K562 (cell line): ENCODE data around the gene CENPH. TPM values are rescaled to one million over a fixed set of nuclear protein-coding genes. Genes with fewer than 3 reads are reported as not detected.

ENCODE experiments used
- ARID3B ChIP-seq: fragments of 250-450 bp; sonication (Bioruptor Pico); IDR thresholded peaks from 2 replicates; pipeline ENCODE4 v1.4.0; 2020; ENCODE audit warnings: borderline replicate concordance
- CAMTA2 ChIP-seq: fragments of 250-450 bp; sonication (Bioruptor Pico); conservative IDR thresholded peaks from 2 replicates; pipeline ENCODE4 v1.5.1; 2022
- DDX20 ChIP-seq: fragments of 450-650 bp; IDR thresholded peaks from 2 replicates; pipeline ENCODE4 v1.6.1; 2016; ENCODE audit warnings: missing genetic modification characterization, low read depth, mild to moderate bottlenecking, missing compliant biosample characterization, moderate library complexity
- JUNB ChIP-seq: fragments of 450-650 bp; formaldehyde crosslinking; conservative IDR thresholded peaks from 2 replicates; pipeline ENCODE4 v1.4.0; 2020; ENCODE audit warnings: mild to moderate bottlenecking
- KHSRP ChIP-seq: fragments of 450-650 bp; IDR thresholded peaks from 2 replicates; pipeline ENCODE4 v1.6.1; 2017
- MAFF ChIP-seq: IDR thresholded peaks from 2 replicates; pipeline ENCODE4 v1.6.1; 2012; ENCODE audit warnings: low read length, improper control_type of control experiment
- MCM3 ChIP-seq: fragments of 450-650 bp; IDR thresholded peaks from 2 replicates; pipeline ENCODE4 v1.6.1; 2016
- SMARCA4 ChIP-seq: fragments of 450-650 bp; IDR thresholded peaks from 2 replicates; pipeline ENCODE4 v1.6.1; 2016
- STAG1 ChIP-seq: sonication (generic); formaldehyde crosslinking; IDR thresholded peaks from 2 replicates; pipeline ENCODE4 v1.5.0; 2020; ENCODE audit warnings: missing genetic modification reagents, borderline replicate concordance
- UBTF ChIP-seq, 2 experiments: IDR thresholded peaks; 2 replicates each; pipeline ENCODE4 v1.6.1; 2012; ENCODE audit warnings: improper control_type of control experiment in 2 of 2, low read depth in 2 of 2, low read length in 2 of 2, borderline replicate concordance in 1 of 2
- ZBTB1 ChIP-seq: sonication (generic); formaldehyde crosslinking; IDR thresholded peaks from 2 replicates; pipeline ENCODE4 v1.8.1; 2023; ENCODE audit warnings: missing genetic modification reagents, low read depth, mild to moderate bottlenecking, borderline replicate concordance
- ZEB2 ChIP-seq: fragments of 450-650 bp; IDR thresholded peaks from 2 replicates; pipeline ENCODE4 v1.6.1; 2016
- ZNF253 ChIP-seq: fragments of 250-450 bp; sonication (Bioruptor Pico); conservative IDR thresholded peaks from 2 replicates; pipeline ENCODE4 v1.6.1; 2021; ENCODE audit warnings: mild to moderate bottlenecking
- ZNF395 ChIP-seq: fragments of 200-800 bp; sonication (Bioruptor generic); IDR thresholded peaks from 2 replicates; pipeline ENCODE4 v1.6.1; 2017; ENCODE audit warnings: missing genetic modification characterization, missing compliant biosample characterization
- polyA plus RNA-seq, 8 experiments: library from polyadenylated mRNA; depleted of rRNA in 4 of 8; stranded (reverse) in 5 of 8; unstranded in 3 of 8; fragments of >200 nt; fragmentation: Nextera tagmentation in 2 of 8; fragmentation: Illumina TruSeq in 1 of 8; extraction: Ambion mirVana in 2 of 8; extraction: Trizol in 1 of 8; gene quantifications; 2 replicates each; pipeline versions ENCODE4 v1.2.1 to v1.2.3, GENCODE V29; 2011 to 2014; ENCODE audit warnings: inconsistent platforms in 1 of 8, missing spikeins in 1 of 8
- total RNA-seq, 7 experiments: library from RNA; depleted of rRNA in 6 of 7; stranded (reverse); fragments of >200 nt in 6 of 7; fragmentation: Illumina TruSeq in 2 of 7; extraction: Trizol in 2 of 7; gene quantifications; 2 replicates each; pipeline versions ENCODE4 v1.2.1 to v1.2.3, GENCODE V29; 2011 to 2021; ENCODE audit warnings: low replicate concordance in 1 of 7
- TF ChIP-seq, protein P1 (sequence below): sonication (generic); formaldehyde crosslinking; IDR thresholded peaks from 2 replicates; pipeline ENCODE4 v1.8.0; 2022; ENCODE audit warnings: mild to moderate bottlenecking, missing genetic modification reagents
- TF ChIP-seq, protein P2 (sequence below): sonication (generic); formaldehyde crosslinking; IDR thresholded peaks from 2 replicates; pipeline ENCODE4 v1.8.0; 2022; ENCODE audit warnings: mild to moderate bottlenecking, missing genetic modification reagents

CENPH gene
- total and polyA plus RNA-seq, 9 of the 15 experiments (the other 6 are each of a cell fraction or from before 2014, with no cell fraction given) = 10.5 to 124 (median 74.9) TPM

GRCh38 chr5:69189162-69190086 lies at the start of gene CENPH (continued):
- TF ChIP-seq, protein P1, sequence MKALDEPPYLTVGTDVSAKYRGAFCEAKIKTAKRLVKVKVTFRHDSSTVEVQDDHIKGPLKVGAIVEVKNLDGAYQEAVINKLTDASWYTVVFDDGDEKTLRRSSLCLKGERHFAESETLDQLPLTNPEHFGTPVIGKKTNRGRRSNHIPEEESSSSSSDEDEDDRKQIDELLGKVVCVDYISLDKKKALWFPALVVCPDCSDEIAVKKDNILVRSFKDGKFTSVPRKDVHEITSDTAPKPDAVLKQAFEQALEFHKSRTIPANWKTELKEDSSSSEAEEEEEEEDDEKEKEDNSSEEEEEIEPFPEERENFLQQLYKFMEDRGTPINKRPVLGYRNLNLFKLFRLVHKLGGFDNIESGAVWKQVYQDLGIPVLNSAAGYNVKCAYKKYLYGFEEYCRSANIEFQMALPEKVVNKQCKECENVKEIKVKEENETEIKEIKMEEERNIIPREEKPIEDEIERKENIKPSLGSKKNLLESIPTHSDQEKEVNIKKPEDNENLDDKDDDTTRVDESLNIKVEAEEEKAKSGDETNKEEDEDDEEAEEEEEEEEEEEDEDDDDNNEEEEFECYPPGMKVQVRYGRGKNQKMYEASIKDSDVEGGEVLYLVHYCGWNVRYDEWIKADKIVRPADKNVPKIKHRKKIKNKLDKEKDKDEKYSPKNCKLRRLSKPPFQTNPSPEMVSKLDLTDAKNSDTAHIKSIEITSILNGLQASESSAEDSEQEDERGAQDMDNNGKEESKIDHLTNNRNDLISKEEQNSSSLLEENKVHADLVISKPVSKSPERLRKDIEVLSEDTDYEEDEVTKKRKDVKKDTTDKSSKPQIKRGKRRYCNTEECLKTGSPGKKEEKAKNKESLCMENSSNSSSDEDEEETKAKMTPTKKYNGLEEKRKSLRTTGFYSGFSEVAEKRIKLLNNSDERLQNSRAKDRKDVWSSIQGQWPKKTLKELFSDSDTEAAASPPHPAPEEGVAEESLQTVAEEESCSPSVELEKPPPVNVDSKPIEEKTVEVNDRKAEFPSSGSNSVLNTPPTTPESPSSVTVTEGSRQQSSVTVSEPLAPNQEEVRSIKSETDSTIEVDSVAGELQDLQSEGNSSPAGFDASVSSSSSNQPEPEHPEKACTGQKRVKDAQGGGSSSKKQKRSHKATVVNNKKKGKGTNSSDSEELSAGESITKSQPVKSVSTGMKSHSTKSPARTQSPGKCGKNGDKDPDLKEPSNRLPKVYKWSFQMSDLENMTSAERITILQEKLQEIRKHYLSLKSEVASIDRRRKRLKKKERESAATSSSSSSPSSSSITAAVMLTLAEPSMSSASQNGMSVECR (CRISPR knock-in tag) = peak; percentile 94
- TF ChIP-seq SMARCA4 (peak; percentile 29), ZNF253 (no peak), UBTF (IDR thresholded peaks at IDR 0.05; ENCODE audit: borderline replicate concordance in 1 of 2, low read depth in 2 of 2, low read length in 2 of 2) (peak in 1 of 2 experiments; percentile 66; a peak in 2 of 4 replicates), ZEB2 (0 out of 2 replicates have a peak, but pooled peaks have one; percentile 21), CAMTA2 (no peak), ZBTB1 (CRISPR knock-in tag) (peak; percentile 49; the same call in 1 of the 2 replicates), MAFF (no peak), STAG1 (CRISPR knock-in tag) (no peak), MCM3 (no peak), ARID3B (no peak), KHSRP (no peak), DDX20 (tag) (no peak), ZNF395 (peak; percentile 90), JUNB (CRISPR knock-in tag) (no peak)
- TF ChIP-seq, protein P2, sequence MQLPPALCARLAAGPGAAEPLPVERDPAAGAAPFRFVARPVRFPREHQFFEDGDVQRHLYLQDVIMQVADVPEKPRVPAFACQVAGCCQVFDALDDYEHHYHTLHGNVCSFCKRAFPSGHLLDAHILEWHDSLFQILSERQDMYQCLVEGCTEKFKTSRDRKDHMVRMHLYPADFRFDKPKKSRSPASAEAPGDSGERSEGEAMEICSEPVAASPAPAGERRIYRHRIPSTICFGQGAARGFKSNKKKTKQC (CRISPR knock-in tag) = peak; percentile 89
